Measurements from ENCODE around the gene RASD2. TPM values are rescaled to one million over a fixed set of nuclear protein-coding genes. Genes with fewer than 3 reads are reported as not detected.

RASD2 gene
- total and polyA plus RNA-seq, 2 donors (not counting 1 experiment from before 2014, with no cell fraction given), result 0.07 TPM; not detected in 1

GRCh38 chr22:35528927-35529326, 11.7 kb upstream of the RASD2 start:
- CTCF ChIA-PET, result interaction anchor here (0.7 to 1.0 kb wide), 2 partner anchors 11 to 289 kb away, joined by 3 read pairs; no protein-coding TSS in a partner anchor
- no CpG with 5 or more reads among the region's 2 CpGs for WGBS (ENCODE audit: insufficient coverage)
- H3K4me3 ChIP-seq (ENCODE audit: control extremely low read depth in 1 of 5, extremely low read depth in 1 of 5, insufficient read depth in 1 of 5, low read depth in 2 of 5, low read length in 4 of 5), result no peak overlapping the region
- H3K27ac ChIP-seq (ENCODE audit: low read length in 2 of 2), result no peak overlapping the region
- no peak overlapping the region for H2AFZ ChIP-seq (ENCODE audit: insufficient read depth, low read depth, low read length, poor library complexity, severe bottlenecking)
- peaks cover 10 to 19% of the 10 kb centered on the region in 2 donors for H3K4me1 ChIP-seq (ENCODE audit: control insufficient read depth in 2 of 2, insufficient read depth in 2 of 2, low read length in 2 of 2)
- H3K4me2 ChIP-seq (replicated peaks; ENCODE audit: low read depth, low read length, poor library complexity, severe bottlenecking), result no peak overlapping the region
- ATAC-seq (ENCODE audit: low read depth), result no peak
- Mint-ChIP-seq H3K27me3 (peaks cover 4% of the 10 kb centered on the region), H3K4me3 (no peak overlapping the region), H3K4me1 (peaks cover 15% of the 10 kb centered on the region), H3K27ac (no peak overlapping the region), H3K9me3 (ENCODE audit: insufficient read depth) (no peaks in the 10 kb centered on the region)
- H3K27me3 ChIP-seq (replicated peaks in 1 of 4; ENCODE audit: control extremely low read depth in 1 of 4, control insufficient read depth in 3 of 4, insufficient read depth in 4 of 4, low read length in 3 of 4), result peaks cover 0 to 5% (median 0%) of the 10 kb centered on the region in 4 experiments
- intact Hi-C loops (cut with micrococcal nuclease), result no loop called here
- H3K9me3 ChIP-seq (ENCODE audit: control extremely low read depth in 1 of 3, control insufficient read depth in 2 of 3, insufficient read depth in 1 of 3, low read length in 2 of 3), result peaks cover 0 to 20% (median 6%) of the 10 kb centered on the region in 3 donors
- no peaks in the 10 kb centered on the region for H3K36me3 ChIP-seq (replicated peaks in 1 of 2; ENCODE audit: control extremely low read depth in 1 of 2, control insufficient read depth in 1 of 2, extremely low read depth in 1 of 2, insufficient read depth in 2 of 2, low read length in 1 of 2)
- H4K20me1 ChIP-seq (ENCODE audit: control insufficient read depth, insufficient read depth, low read length, poor library complexity, severe bottlenecking), result no peaks in the 10 kb centered on the region
- POLR2A ChIA-PET, result no interaction called here
- TF ChIP-seq CTCF (IDR thresholded peaks at IDR 0.05), result no peak
- TF ChIP-seq EZH2 (IDR thresholded peaks at IDR 0.05; ENCODE audit: borderline replicate concordance, insufficient read depth, low read depth, low read length, poor library complexity, severe bottlenecking), result no peak
- H3K9ac ChIP-seq (ENCODE audit: low read length), result no peak overlapping the region
- DNase-seq, result no peak
- H3K79me2 ChIP-seq (ENCODE audit: control insufficient read depth, insufficient read depth, low read length), result no peaks in the 10 kb centered on the region

DNA sequence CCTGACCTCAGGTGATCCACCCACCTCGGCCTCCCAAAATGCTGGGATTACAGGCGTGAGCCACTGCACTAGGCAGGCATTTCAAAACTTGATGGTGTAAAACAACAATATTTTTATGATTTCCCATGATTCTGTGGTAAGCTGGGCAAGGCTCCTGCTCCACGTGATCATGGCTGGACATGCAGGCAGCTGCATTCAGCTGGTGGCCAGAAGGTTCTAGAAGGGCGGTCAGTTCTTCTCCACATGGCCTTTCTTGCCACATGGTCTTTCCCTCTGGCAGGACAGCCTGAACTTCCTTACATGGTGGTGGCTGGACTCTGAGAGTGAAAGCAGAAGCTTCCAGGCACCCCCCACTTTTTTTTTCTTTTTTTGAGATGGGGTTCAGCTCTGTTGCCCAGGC, 9.9 kb upstream of the RASD2 start:
- TF ChIP-seq EZH2 (IDR thresholded peaks at IDR 0.05; ENCODE audit: borderline replicate concordance, insufficient read depth, low read depth, low read length, poor library complexity, severe bottlenecking) (no peak), CTCF (IDR thresholded peaks at IDR 0.05) (no peak)
- intact Hi-C loops (cut with micrococcal nuclease), result no loop called here
- Histone ChIP-seq H3K9ac (ENCODE audit: low read length) (no peak overlapping the region), H3K36me3 (replicated peaks in 1 of 2; ENCODE audit: control extremely low read depth in 1 of 2, control insufficient read depth in 1 of 2, extremely low read depth in 1 of 2, insufficient read depth in 2 of 2, low read length in 1 of 2) (no peaks in the 10 kb centered on the region), H3K9me3 (ENCODE audit: control extremely low read depth in 1 of 3, control insufficient read depth in 2 of 3, insufficient read depth in 1 of 3, low read length in 2 of 3) (peaks cover 0 to 20% (median 6%) of the 10 kb centered on the region in 3 donors), H2AFZ (ENCODE audit: insufficient read depth, low read depth, low read length, poor library complexity, severe bottlenecking) (no peak overlapping the region), H4K20me1 (ENCODE audit: control insufficient read depth, insufficient read depth, low read length, poor library complexity, severe bottlenecking) (no peaks in the 10 kb centered on the region), H3K4me1 (ENCODE audit: control insufficient read depth in 2 of 2, insufficient read depth in 2 of 2, low read length in 2 of 2) (peaks cover 10 to 19% of the 10 kb centered on the region in 2 donors), H3K79me2 (ENCODE audit: control insufficient read depth, insufficient read depth, low read length) (no peaks in the 10 kb centered on the region), H3K4me2 (replicated peaks; ENCODE audit: low read depth, low read length, poor library complexity, severe bottlenecking) (no peak overlapping the region), H3K27ac (ENCODE audit: low read length in 2 of 2) (no peak overlapping the region), H3K27me3 (replicated peaks in 1 of 4; ENCODE audit: control extremely low read depth in 1 of 4, control insufficient read depth in 3 of 4, insufficient read depth in 4 of 4, low read length in 3 of 4) (peaks cover 0 to 9% (median 1%) of the 10 kb centered on the region in 4 experiments), H3K4me3 (ENCODE audit: control extremely low read depth in 1 of 5, extremely low read depth in 1 of 5, insufficient read depth in 1 of 5, low read depth in 2 of 5, low read length in 4 of 5) (no peak overlapping the region)
- Mint-ChIP-seq H3K27me3 (peaks cover 8% of the 10 kb centered on the region), H3K9me3 (ENCODE audit: insufficient read depth) (no peaks in the 10 kb centered on the region), H3K4me1 (peaks cover 15% of the 10 kb centered on the region), H3K4me3 (no peak overlapping the region), H3K27ac (no peak overlapping the region)
- WGBS (ENCODE audit: insufficient coverage), result 95% methylated on average over 4 of the region's 4 CpGs
- DNase-seq, result no peak
- POLR2A ChIA-PET, result no interaction called here
- no peak for ATAC-seq (ENCODE audit: low read depth)
- CTCF ChIA-PET, result interaction anchor here (1.6 kb wide), 1 partner anchor 9 kb away, joined by 4 read pairs; no protein-coding TSS in a partner anchor

All from B cell (primary cell).